ENCODE measurements around the gene LIN37. TPM values are rescaled to one million over a fixed set of nuclear protein-coding genes. Genes with fewer than 3 reads are reported as not detected.

LIN37 gene, protein sequence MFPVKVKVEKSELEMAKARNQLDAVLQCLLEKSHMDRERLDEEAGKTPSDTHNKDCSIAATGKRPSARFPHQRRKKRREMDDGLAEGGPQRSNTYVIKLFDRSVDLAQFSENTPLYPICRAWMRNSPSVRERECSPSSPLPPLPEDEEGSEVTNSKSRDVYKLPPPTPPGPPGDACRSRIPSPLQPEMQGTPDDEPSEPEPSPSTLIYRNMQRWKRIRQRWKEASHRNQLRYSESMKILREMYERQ
- total RNA-seq = 9.7 and 18.7 TPM in 2 replicates

- peak; percentile 98 for DNase-seq (ENCODE audit: extremely low read depth, low read depth, low spot score)
Measured at GRCh38 chr19:35748106-35749020, at the start of gene LIN37. TSS of gene LIN37 (plus strand) at chr19:35748576. CDS start at chr19:35748725, 149 bp downstream.

DNA sequence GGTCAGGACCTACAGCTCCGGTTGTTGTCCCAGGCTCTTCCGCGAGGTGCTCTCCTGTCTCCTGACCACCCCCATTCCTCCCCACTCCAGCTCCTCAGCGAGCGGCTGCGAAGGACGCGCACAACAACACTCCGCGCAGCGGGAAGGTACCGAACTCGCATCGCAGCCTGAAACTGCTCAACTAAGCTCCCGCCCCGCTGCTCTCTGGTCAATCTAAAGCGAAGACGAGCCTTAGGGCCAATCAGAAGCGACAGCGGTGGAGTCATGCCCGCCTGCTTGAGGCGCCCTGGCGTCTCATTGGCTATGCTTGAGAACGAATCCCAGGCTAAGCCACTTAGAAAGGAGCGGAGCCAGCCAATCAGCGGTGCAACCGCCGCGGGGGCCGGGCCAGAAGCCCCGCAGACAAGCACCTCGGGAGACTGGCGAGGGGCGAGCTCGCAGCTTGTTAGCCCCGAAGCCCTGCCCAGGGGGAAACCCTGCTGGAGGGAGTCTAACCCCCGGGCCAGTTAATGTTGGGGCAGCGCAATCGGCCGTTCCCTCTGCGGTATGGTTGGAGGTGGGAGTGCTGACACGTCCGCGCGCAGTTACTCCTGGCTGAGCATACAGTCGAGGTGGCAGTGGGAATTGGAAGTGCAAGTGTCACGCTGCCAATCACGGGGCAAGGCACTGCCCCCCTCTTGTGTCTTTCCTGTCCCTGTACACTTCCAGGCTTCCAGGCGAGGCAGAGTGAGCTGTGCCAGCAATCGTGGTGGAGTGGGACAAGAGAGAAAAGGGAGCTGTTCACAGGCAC lies 46.0 kb upstream of the LIN37 start:
- DNase-seq (ENCODE audit: extremely low read depth, low read depth, low spot score) = peak; percentile 93

- DNase-seq (ENCODE audit: extremely low read depth, low read depth, low spot score) = no peak
Measured at GRCh38 chr19:35703343-35703742, 45.0 kb upstream of the LIN37 start.

- DNase-seq (ENCODE audit: extremely low read depth, low read depth, low spot score) = no peak
Measured at GRCh38 chr19:35704218-35704617, 44.2 kb upstream of the LIN37 start, which contains the start of gene ZBTB32. TSS of gene ZBTB32 (plus strand) at chr19:35704558. CDS start at chr19:35714627, 10,069 bp downstream.

GRCh38 chr19:35708391-35708790 lies 40.0 kb upstream of the LIN37 start:
- DNase-seq (ENCODE audit: extremely low read depth, low read depth, low spot score) = no peak

GRCh38 chr19:35710784-35711723 lies 37.3 kb upstream of the LIN37 start:
- no peak for DNase-seq (ENCODE audit: extremely low read depth, low read depth, low spot score)

- DNase-seq (ENCODE audit: extremely low read depth, low read depth, low spot score) = no peak
Measured at GRCh38 chr19:35712567-35713505, 35.5 kb upstream of the LIN37 start.

GRCh38 chr19:35713506-35713850 lies 34.9 kb upstream of the LIN37 start:
- DNase-seq (ENCODE audit: extremely low read depth, low read depth, low spot score) = no peak

DNA sequence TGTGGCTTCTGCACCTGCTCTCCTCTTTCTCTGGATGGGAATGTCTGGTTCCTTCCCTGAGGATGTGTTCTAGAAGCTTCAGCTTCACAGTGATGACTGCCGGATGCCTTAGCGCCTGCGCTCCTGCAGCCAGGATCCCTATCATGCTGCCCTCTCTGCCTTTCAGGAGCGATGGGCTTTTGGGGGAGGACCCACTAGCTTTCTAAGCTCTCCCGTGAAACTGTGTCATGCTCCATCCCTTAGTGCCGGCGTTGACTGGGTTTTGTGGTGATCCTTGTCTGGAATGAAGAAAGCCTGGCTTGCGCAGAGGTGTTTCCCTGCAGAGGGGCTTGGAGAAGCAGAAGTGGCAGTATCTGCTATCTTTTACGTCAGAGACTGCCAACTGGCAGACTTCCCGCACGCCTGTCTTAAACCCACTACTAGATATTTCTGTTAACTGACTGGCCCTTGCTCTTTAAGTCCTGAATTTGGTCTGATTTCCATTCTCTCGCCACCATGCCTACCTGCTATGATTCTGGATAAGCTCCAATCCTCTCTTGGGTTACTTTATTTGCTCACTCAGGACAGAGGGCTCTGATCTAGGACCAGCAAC lies 34.4 kb upstream of the LIN37 start:
- DNase-seq (ENCODE audit: extremely low read depth, low read depth, low spot score) = no peak

DNA sequence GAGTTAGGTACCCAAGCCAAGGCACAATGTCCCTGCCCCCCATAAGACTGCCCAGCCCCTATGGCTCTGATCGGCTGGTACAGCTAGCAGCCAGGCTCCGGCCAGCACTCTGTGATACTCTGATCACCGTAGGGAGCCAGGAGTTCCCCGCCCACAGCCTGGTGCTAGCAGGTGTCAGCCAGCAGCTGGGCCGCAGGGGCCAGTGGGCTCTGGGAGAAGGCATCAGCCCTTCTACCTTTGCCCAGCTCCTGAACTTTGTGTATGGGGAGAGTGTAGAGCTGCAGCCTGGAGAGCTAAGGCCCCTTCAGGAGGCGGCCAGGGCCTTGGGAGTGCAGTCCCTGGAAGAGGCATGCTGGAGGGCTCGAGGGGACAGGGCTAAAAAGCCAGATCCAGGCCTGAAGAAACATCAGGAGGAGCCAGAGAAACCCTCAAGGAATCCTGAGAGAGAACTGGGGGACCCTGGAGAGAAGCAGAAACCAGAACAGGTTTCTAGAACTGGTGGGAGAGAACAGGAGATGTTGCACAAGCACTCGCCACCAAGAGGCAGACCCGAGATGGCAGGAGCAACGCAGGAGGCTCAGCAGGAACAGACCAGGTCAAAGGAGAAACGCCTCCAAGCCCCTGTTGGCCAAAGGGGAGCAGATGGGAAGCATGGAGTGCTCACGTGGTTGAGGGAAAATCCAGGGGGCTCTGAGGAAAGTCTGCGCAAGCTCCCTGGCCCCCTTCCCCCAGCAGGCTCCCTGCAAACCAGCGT lies 33.6 kb upstream of the LIN37 start:
- DNase-seq (ENCODE audit: extremely low read depth, low read depth, low spot score) = no peak

- no peak for DNase-seq (ENCODE audit: extremely low read depth, low read depth, low spot score)
Measured at GRCh38 chr19:35715355-35715809, 33.0 kb upstream of the LIN37 start.

- no peak for DNase-seq (ENCODE audit: extremely low read depth, low read depth, low spot score)
Measured at GRCh38 chr19:35715981-35716800, 32.2 kb upstream of the LIN37 start.

DNA sequence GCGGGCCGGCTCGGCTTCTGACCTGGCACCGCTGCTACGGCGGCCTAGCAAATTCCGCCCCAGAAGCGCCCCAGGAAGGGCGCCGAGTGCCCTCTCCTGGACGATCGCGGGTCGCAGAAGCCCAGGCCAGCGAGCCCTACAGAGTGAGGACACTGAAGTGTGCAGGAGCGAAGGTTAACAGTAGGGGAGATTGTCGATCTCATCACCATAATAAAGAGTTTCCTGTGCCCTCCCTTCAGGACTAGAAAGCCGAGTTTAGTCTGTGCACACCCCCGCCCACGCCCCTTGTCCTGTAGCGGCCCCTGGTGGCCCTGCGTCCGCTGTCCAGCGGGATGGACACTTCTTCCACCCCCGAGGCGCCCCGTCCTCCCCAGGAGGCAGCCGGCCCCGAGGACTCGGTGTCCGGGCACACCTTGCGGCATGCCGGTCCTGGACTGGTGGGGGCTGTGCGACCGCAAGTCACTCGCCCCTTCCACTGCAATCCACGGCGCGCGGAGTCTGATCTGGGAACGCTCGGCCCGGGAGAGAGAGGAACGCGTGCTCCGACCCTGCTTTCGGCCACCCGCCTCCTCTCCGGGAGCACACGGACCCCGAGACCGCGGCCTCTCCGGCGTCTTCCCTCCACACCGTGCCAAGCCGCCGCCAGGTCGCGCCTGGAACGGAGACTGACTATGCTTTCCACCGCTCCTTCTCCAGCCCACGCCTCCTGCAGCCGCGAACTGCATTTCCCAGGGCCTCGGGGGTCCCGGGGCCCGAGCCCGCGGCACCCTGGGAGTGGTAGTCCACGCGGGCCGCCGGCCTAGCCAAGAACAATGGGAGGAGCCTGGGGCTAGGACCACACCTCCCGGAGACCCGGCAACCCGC lies 31.3 kb upstream of the LIN37 start:
- peak; percentile 55 for DNase-seq (ENCODE audit: extremely low read depth, low read depth, low spot score)

DNA sequence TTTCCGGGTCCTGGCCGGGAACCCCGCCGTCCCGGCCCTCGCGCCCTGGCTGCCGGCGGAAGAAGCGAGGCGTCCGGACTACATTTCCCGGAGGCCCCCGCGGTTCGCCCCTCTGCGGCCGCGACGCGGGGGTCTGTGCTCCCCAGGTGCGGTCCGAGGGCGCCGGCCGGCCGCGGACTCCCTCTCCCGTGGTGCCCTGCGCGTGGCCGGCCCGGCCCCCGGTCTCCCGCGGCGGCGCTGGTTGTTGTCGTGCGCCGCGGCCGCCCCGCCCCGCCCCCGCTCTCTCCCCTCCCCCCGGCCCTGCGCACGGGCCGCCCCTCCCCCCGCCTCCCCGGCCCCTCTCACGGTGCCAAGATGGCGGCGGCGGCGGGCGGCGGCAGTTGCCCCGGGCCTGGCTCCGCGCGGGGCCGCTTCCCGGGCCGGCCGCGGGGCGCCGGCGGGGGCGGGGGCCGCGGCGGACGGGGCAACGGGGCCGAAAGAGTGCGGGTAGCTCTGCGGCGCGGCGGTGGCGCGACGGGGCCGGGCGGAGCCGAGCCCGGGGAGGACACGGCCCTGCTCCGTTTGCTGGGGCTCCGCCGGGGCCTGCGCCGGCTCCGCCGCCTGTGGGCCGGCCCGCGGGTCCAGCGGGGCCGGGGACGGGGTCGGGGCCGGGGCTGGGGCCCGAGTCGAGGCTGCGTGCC lies 30.6 kb upstream of the LIN37 start, which contains the start of gene KMT2B:
Gene KMT2B, plus strand, starts transcription at position 339 of the 680 bp plus-strand sequence. Its CDS starts 16 bp downstream, at position 355.
- no peak for DNase-seq (ENCODE audit: extremely low read depth, low read depth, low spot score)

DNA sequence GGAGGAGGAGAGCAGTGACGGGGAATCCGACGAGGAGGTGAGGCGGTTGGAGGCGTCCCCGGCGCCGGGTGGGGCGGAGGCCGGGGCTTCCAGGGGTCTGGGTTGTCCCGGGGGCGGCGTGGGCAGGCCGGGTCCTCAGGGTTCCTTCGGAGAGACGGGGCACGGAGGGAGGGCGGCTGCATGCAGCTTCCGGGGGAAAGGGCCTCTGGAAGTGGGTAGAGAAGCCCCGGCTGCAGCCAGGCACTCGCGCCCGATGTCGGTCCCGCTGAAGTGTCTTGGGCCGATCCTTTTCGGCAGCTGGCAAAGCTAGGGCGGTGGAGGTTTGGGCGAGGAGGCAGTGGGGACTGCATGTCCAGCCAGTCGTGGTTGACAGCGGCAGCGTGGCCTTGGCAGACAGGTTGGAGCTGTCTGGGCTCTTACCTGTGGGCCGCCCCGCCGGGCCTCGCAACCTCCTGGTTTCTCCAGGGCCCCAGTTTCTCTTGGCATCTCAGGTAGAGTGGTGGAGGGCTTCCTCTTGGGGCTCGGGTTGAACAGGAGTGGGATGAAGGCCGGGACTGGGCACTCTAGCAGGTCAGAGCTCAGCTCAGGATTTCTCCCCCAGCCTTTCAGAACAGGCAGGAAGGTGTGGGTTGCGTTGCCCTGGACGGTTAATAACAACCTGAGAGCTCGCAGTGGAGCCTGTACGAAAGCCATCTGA lies 29.9 kb upstream of the LIN37 start:
- DNase-seq (ENCODE audit: extremely low read depth, low read depth, low spot score) = no peak
